ENCODE data around the gene HOXA4. TPM values are rescaled to one million over a fixed set of nuclear protein-coding genes. Genes with fewer than 3 reads are reported as not detected.

HOXA4 gene
- total and polyA plus RNA-seq, 8 donors = 0.55 to 17.0 (median 4.2) TPM

DNA sequence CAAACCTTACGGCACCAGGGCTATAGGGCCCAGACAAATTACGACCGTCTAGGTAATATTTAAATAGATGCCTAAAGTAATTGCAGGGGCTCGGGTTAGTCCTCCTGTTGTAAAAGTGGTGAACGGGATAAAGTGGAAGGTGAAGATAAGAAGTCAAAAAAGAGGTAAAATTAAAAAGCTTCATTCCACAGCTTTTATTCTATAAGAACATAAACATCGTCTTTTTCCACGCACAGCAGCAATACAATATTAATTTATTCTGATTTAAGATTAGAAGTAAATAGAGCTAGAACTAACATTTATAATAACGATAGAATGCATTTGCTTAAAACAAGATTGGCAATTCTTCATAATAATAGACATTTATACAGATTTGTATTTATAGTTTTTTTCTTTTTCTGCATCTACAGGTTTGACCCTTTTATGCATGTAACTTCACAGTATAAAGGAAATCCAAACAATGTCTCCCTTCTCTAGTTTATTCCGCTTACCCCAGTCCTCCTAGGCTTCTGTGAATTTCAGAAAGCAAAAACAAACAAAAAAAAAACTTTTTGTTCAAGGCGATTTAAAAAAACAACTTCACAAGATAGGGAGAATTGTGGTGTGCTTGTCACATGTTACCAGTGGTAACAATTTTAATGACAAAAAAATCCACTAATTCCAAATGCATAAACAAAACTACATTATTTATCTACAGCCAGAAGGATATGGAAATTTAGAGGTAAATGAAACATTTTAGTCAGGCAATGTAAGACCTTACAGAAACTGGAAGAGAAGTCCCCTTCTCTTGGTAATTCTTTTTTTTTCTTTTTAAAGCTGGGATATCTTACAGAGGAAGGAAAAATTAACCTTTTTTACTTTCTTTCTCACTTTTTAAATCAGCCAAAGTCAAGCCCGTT, 40.1 kb upstream of the HOXA4 start:
- intact Hi-C loops (cut with DNase I; ENCODE audit: low total_unique reads) = loop anchor here (10.0 kb wide), 1 partner anchor 1296 kb away; no protein-coding TSS in a partner anchor
- H3K27ac ChIP-seq = no peak overlapping the region
- H3K27me3 ChIP-seq = peaks cover 72 to 100% (median 100%) of the 10 kb centered on the region in 3 donors
- no peak for TF ChIP-seq EP300 (IDR thresholded peaks at IDR 0.05)
- no peak for TF ChIP-seq POLR2A (IDR thresholded peaks at IDR 0.05)
- TF ChIP-seq, protein P1, sequence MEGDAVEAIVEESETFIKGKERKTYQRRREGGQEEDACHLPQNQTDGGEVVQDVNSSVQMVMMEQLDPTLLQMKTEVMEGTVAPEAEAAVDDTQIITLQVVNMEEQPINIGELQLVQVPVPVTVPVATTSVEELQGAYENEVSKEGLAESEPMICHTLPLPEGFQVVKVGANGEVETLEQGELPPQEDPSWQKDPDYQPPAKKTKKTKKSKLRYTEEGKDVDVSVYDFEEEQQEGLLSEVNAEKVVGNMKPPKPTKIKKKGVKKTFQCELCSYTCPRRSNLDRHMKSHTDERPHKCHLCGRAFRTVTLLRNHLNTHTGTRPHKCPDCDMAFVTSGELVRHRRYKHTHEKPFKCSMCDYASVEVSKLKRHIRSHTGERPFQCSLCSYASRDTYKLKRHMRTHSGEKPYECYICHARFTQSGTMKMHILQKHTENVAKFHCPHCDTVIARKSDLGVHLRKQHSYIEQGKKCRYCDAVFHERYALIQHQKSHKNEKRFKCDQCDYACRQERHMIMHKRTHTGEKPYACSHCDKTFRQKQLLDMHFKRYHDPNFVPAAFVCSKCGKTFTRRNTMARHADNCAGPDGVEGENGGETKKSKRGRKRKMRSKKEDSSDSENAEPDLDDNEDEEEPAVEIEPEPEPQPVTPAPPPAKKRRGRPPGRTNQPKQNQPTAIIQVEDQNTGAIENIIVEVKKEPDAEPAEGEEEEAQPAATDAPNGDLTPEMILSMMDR (IDR thresholded peaks at IDR 0.05) = no peak
- TF ChIP-seq POLR2AphosphoS5 (IDR thresholded peaks at IDR 0.05) = no peak
- no peak overlapping the region for H3K4me3 ChIP-seq
- no peaks in the 10 kb centered on the region for H3K36me3 ChIP-seq
- H3K4me1 ChIP-seq = peaks cover 27 to 60% (median 54%) of the 10 kb centered on the region in 4 donors
- H3K9me3 ChIP-seq = peaks cover 0 to 26% (median 5%) of the 10 kb centered on the region in 4 donors
- DNase-seq = no peak
- 22 to 27% (median 23%) methylated on average over 11 of the region's 11 CpGs for WGBS, 5 donors

DNA sequence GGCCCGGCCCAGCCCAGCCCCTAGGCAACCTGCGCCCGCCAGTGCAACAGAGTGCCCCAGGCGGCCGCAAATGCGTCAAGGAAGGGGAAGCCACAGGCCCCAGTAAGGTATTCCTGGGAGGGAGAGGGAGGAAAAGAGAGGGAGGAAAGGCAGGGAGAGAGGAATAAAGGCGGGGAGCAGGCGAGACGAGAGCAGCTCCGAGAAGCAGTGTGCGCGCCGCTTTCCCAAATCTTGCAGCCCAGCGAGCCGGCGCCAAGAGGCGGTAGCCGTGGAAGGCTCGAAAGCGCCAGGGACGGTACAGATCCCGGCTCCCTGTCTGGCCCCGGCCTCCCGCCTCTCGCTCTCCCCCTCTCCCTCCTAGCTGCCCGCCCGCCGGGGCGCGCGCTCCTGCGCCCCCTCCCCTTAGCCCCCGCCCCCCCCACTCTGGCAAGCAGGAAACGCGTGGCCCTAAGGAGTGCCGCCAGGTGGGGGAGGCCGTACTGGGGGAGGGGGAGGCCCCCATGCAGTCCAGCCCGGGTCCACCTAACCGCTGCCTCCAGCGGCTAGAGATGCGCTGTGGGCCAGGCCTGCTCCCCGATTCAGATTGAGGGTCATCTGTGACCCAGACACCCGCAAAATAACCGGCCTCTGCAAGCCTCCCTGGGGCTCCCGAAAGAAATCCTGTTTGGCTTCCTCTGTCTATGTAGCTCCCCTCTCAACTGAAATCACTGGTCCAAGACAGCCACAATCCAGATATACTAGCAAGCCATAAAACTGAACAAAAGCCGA, 39.3 kb upstream of the HOXA4 start:
- H3K4me3 ChIP-seq = peak overlapping the region in 1 of 4 donors; percentile 24
- TF ChIP-seq POLR2AphosphoS5 (IDR thresholded peaks at IDR 0.05) = no peak
- H3K27ac ChIP-seq = no peak overlapping the region
- H3K27me3 ChIP-seq = peaks cover 74 to 100% (median 100%) of the 10 kb centered on the region in 3 donors
- DNase-seq = no peak
- H3K4me1 ChIP-seq = peaks cover 34 to 69% (median 61%) of the 10 kb centered on the region in 4 donors
- intact Hi-C loops (cut with DNase I; ENCODE audit: low total_unique reads) = loop anchor here (10.0 kb wide), 1 partner anchor 1295 kb away; no protein-coding TSS in a partner anchor
- 5 to 12% (median 11%) methylated on average over 29 to 46 of the region's 46 CpGs for WGBS, 5 donors
- peaks cover 0 to 34% (median 9%) of the 10 kb centered on the region in 4 donors for H3K9me3 ChIP-seq
- no peaks in the 10 kb centered on the region for H3K36me3 ChIP-seq

DNA sequence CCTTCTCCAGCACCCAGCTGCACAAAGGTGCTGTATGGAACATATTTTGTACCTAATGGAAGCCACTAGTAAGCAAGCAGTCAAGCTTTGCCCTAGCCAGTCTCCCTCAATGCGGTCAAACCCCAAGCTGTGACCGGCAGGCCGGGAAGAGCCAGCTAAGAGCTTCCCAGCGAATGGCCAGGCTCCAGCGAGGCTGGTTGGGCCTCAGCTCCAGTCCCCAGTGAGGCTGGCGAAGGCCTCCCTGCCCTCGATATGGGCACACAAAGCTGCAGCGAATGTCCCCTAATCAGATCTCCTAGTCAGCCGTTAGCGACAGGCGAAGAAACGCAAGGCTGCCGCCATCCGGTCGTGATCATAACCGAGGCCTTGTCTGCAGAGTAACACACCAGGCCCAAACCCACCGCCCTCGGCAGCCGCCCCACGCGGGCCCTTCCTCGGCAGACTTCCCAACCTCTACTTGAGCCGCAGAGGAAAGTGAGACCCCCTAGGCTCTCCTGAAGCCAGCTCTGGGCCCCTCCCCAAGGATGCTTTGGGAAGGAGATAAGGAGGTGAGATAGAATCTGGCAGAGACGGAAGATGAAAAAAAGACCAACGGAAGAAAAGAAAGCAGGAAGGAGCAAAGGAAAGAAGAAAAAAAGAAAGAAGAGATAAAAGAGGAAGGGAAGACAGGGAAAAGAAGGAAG, 37.8 kb upstream of the HOXA4 start:
- no peak for DNase-seq
- TF ChIP-seq POLR2AphosphoS5 (IDR thresholded peaks at IDR 0.05) = no peak
- TF ChIP-seq EP300 (IDR thresholded peaks at IDR 0.05) = no peak
- no peak for TF ChIP-seq POLR2A (IDR thresholded peaks at IDR 0.05)
- TF ChIP-seq, protein P1 (IDR thresholded peaks at IDR 0.05) = no peak
- Histone ChIP-seq H3K4me1 (peaks cover 25 to 62% (median 57%) of the 10 kb centered on the region in 4 donors), H3K4me3 (no peak overlapping the region), H3K9me3 (peaks cover 0 to 33% (median 9%) of the 10 kb centered on the region in 4 donors), H3K27me3 (peaks cover 68 to 100% (median 100%) of the 10 kb centered on the region in 3 donors), H3K36me3 (no peaks in the 10 kb centered on the region), H3K27ac (no peak overlapping the region)
- 16 to 33% (median 23%) methylated on average over 8 to 25 of the region's 25 CpGs for WGBS, 5 donors
- intact Hi-C loops (cut with DNase I; ENCODE audit: low total_unique reads) = no loop called here

DNA sequence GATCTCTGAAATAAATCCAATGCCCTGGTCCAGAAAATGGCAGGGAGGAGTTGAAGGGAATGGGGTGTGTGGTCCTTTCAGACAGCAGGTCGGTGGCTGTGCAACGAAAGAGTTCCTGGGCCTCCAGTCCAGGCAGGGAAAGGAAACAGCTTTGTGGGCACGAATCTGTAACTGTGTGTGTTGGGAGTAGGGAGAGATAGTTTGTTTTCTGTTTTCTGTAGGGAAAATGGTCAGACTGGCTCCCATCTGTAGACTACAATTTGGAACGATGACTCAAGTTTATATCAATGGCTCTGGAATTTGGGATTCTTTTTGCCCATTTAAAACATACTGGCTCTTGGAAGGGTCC, 37.3 kb upstream of the HOXA4 start:
- Histone ChIP-seq H3K9me3 (peaks cover 0 to 30% (median 9%) of the 10 kb centered on the region in 4 donors), H3K27ac (no peak overlapping the region), H3K27me3 (peaks cover 65 to 100% (median 98%) of the 10 kb centered on the region in 3 donors), H3K36me3 (no peaks in the 10 kb centered on the region), H3K4me1 (peaks cover 20 to 57% (median 51%) of the 10 kb centered on the region in 4 donors), H3K4me3 (no peak overlapping the region)
- intact Hi-C loops (cut with DNase I; ENCODE audit: low total_unique reads) = no loop called here
- DNase-seq = no peak
- TF ChIP-seq POLR2A (IDR thresholded peaks at IDR 0.05) (no peak), EP300 (IDR thresholded peaks at IDR 0.05) (no peak), POLR2AphosphoS5 (IDR thresholded peaks at IDR 0.05) (no peak)
- TF ChIP-seq, protein P1 (IDR thresholded peaks at IDR 0.05) = no peak
- WGBS, 5 donors = 25 to 35% (median 34%) methylated on average over 4 of the region's 4 CpGs
